Activated T-cell treated with anti-CD3 and anti-CD28 coated beads for 1 hour (primary cell): ENCODE measurements around the gene SSBP3.

Experiments used
- DNase-seq: peaks from one replicate; pipeline ENCODE4 v3.0.0-alpha.2; 2020; ENCODE audit warnings: low read depth

The SSBP3 gene

GRCh38 chr1:54283635-54284385 is 122.4 kb downstream of the SSBP3 start:
- DNase-seq = no peak

- no peak for DNase-seq
Measured at GRCh38 chr1:54282101-54282847, 123.9 kb downstream of the SSBP3 start.

- DNase-seq = no peak
Measured at GRCh38 chr1:54280651-54281050, 125.5 kb downstream of the SSBP3 start.

DNA sequence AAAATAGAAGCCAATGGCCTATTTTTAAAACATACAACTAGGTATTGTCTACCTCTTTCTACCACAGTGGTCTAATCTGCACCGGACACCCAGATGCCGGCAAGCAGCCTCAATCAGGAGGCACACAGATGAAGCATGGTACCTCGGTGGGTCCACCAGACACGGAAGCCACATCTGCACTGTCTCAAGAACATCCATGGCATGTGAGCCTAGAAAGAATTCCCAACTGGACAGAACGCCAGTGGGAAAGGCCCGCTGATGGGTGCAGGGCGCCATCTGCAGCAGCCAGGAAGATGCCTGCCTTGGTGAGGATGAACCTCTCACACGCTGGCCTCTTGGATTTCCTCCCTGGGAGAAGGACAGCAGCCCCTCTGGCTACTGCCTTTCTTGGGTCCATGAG is 126.7 kb downstream of the SSBP3 start:
- DNase-seq = no peak

- DNase-seq = no peak
Measured at GRCh38 chr1:54278941-54279422, 127.2 kb downstream of the SSBP3 start.

- no peak for DNase-seq
Measured at GRCh38 chr1:54277451-54278341, 128.5 kb downstream of the SSBP3 start.

GRCh38 chr1:54276617-54277450 is 129.4 kb downstream of the SSBP3 start:
- no peak for DNase-seq

- DNase-seq = no peak
Measured at GRCh38 chr1:54275349-54275748, 130.8 kb downstream of the SSBP3 start.

DNA sequence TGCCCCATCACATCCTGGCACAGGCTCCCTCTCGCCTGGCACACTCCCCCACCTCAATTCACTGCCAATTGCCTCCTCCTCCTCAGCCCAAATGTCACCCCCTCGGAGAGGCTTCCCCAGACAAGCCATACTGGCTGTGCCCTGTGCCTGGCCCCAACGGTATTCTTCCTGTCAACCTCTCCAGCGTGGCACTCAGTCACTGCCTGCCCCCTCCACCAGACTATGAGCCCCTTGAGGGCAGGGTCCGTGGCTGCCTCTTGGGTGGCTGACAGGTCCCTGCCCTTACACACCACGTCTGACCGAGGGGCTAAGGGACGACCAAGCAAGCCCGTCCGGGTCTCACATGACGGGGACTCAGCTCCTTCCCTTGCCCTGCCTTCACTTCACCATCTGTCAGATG is 131.3 kb downstream of the SSBP3 start:
- DNase-seq = no peak

DNA sequence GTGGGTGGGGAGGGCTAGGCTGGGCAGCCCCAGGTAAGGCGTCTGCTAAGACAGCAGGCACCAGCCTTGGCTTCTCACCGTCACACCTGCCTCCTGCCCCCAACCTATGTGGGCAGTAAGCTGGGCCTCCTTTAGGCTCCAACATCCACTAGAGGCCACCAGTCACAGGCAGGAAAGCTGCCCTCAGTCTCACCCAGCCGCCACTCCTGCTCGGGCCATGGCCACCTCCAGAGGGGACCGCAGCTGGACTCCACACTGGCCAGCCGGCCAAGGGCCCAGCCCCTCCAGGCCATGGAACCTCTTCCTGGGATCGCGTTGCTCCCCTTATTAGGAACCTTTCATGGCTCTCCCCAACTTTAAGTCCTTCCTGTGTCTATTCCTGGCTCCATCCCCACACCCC is 131.7 kb downstream of the SSBP3 start:
- no peak for DNase-seq

DNA sequence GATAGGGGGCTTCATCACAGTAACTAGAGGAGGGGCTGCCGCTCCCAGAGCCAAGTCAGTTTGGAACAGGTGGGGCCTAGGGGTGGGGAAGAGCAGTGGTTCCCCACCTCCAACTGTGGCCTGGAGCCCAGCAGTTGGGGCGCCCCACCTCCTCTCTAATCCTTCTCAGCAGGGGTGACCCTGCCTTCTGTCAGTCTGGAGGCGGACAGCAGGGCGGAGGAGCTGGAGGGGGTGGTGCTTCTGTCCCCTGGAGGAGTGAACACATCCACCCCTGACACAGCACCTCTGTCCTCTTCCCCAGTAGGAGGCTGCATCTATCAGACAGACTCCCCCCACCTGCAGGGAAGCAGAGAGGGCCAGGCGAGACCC is 132.4 kb downstream of the SSBP3 start:
- DNase-seq = no peak

DNA sequence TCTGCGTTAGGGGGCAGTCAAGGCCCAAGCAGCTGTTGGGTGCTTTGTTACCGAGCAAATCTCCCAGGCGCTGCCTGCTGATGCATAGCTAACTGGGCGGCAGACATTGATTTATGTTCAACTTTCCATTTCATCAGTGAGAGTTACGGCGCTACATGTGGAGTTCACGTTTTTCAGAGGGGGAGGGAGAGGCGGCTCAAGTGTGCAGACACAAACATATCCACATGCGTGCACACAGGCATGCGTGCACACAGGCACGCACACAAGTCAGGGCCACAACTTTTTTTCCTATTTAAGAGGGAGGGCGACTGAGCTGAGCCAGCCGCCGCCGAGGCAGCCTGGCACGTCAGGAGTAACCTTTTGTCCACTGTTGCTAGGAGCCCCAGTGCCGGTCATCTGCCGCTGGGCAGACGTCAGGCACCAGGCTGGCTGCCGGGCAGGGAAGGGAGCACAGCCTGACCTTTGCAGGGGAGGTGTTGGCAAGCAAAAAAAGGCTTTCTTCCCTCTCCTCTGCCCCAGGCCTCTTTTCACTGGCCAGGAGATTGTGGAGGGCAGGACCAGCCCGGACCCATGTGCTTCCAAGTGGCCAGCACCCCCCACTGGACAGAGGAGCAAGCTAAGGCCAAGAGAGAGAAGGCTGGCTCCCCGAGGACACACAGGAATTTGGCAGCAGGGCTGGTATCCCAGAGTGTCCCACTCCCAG is 133.0 kb downstream of the SSBP3 start:
- no peak for DNase-seq

DNA sequence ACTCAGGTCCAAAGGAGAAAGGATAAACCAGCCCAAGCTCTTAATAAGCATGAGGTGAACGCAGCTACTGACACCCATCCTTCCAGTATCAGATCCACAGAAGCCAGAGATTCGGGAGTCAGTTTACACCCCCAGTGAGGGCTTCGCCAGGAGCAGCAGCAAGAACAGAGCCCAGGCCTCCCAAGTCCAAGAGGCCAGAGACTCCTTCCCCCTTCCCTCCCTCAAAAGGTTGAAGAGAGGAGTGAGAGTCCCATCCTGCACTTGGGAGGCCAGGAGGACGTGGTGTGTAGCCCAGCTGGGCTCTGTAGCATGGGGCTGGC is 133.5 kb downstream of the SSBP3 start:
- no peak for DNase-seq

DNA sequence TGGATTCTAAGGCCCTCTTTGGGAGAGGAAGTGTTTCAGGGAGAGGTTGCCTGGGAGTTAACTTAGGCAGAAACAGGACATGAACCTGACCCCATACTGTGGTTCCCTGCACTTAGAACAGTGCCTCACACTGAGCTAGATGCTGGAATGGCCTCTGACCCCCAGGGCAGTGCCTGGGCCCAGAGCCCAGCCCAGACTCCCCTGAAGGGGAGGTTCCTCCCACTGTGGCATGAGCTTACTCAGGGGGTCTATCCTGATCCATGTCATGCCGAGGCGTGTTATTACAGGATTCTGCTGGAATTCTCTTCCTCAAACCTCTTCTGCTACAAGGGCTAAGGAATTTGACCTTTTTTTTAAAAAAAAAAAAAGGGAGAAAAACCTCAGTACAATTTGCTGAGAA is 134.1 kb downstream of the SSBP3 start:
- DNase-seq = no peak

DNA sequence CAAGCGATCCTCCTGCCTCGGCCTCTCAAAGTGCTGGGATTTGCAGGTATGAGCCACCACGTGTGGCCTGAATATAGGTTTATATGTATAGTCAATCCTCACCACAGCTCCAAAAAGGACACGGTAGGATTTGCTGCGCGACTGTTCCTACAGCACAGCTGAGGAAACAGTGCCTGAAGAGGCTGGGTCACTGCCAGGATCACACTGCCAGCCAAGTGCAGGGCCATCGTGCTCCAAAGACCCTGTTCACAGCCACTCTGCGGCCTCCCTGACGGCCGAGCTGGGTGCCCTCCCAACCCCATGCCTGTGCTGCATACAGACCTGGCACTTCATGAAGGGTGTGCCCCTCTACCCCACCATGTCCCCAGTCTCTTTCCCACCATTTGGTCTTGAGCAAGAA is 134.9 kb downstream of the SSBP3 start:
- no peak for DNase-seq

- no peak for DNase-seq
Measured at GRCh38 chr1:54270543-54270942, 135.7 kb downstream of the SSBP3 start.

- no peak for DNase-seq
Measured at GRCh38 chr1:54268762-54269297, 137.4 kb downstream of the SSBP3 start.

GRCh38 chr1:54267815-54268761 is 138.1 kb downstream of the SSBP3 start:
- DNase-seq = no peak

- DNase-seq = no peak
Measured at GRCh38 chr1:54266908-54267307, 139.3 kb downstream of the SSBP3 start.

- no peak for DNase-seq
Measured at GRCh38 chr1:54266195-54266594, 140.0 kb downstream of the SSBP3 start.
